T-helper 2 cell treated with Interferon-gamma antibody and Interleukin-4, amounts not matched to agents 5 μg/mL and 100 μg/mL, for 36 hours (primary cell): Measurements from ENCODE around the gene LRRFIP2.
"Not testable (repeated sequence)": the region's sequence is repeated elsewhere in the genome, so short reads cannot be mapped to it uniquely, and the experiment has no call there.

Experiments used
- DNase-seq: peaks from one replicate; pipeline ENCODE4 v3.0.0; 2021; ENCODE audit warnings: low spot score
- H3K27ac Mint-ChIP-seq: one replicate; pipeline ENCODE4 v1.8.0; 2021; ENCODE audit warnings: mild to moderate bottlenecking, mixed read lengths
- H3K27me3 Mint-ChIP-seq: one replicate; pipeline ENCODE4 v1.8.0; 2021; ENCODE audit warnings: low read depth, mixed read lengths
- H3K36me3 Mint-ChIP-seq: one replicate; pipeline ENCODE4 v1.8.0; 2021; ENCODE audit warnings: low read depth, mixed read lengths
- H3K4me1 Mint-ChIP-seq: one replicate; pipeline ENCODE4 v1.8.0; 2021; ENCODE audit warnings: low read depth, mixed read lengths
- H3K4me3 Mint-ChIP-seq: one replicate; pipeline ENCODE4 v1.8.0; 2022; ENCODE audit warnings: mild to moderate bottlenecking, moderate library complexity, mixed read lengths
- H3K9me3 Mint-ChIP-seq: one replicate; pipeline ENCODE4 v1.8.0; 2021; ENCODE audit warnings: mixed read lengths

The LRRFIP2 gene

DNA sequence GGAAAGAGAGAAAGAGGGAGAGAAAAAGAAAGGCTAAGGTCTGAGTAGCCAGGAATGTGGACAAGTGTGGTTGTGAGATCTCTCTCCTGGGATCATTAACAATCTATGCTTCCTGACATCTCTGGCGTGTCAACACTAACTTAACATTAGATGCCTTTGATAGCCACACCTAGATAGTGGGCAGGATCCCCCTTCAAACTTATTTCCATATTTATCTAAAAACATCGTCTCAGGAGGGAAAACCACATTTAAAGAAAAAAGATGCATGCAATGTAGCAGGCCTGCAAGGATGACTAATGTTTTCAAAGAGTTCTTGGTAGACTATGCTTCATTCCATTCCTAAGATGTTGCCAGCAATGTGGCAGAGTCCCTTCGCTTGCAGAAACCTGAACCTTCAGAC lies 100.2 kb downstream of the LRRFIP2 start:
- H3K36me3 Mint-ChIP-seq = peaks cover 24% of the 10 kb centered on the region
- H3K9me3 Mint-ChIP-seq = no peaks in the 10 kb centered on the region
- no peaks in the 10 kb centered on the region for H3K27me3 Mint-ChIP-seq
- no peak overlapping the region for H3K4me3 Mint-ChIP-seq
- DNase-seq = no peak
- peaks cover 12% of the 10 kb centered on the region for H3K4me1 Mint-ChIP-seq
- H3K27ac Mint-ChIP-seq = no peak overlapping the region

DNA sequence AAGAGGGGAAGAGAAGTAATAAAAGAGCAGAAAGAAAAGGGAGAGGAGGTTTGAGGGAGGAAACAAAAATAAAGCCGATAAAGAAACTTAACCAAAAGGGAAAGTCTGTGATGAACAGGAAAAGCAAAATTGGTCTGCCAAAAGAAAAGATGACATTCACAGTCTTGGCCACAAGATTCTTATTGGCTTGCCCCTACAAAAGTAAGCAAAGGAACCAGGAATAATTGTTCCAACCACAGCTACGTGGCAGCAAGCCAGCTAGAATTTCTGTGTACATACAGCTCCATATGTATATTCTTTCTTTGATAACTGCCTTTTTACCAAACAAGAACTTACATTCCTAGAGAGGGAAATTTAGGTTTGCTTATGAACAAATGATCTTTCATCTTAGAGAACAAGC lies 101.5 kb downstream of the LRRFIP2 start:
- Mint-ChIP-seq H3K36me3 (peaks cover 25% of the 10 kb centered on the region), H3K27me3 (no peaks in the 10 kb centered on the region), H3K4me3 (no peak overlapping the region), H3K9me3 (no peaks in the 10 kb centered on the region), H3K4me1 (peaks cover 12% of the 10 kb centered on the region), H3K27ac (no peak overlapping the region)
- no peak for DNase-seq

DNA sequence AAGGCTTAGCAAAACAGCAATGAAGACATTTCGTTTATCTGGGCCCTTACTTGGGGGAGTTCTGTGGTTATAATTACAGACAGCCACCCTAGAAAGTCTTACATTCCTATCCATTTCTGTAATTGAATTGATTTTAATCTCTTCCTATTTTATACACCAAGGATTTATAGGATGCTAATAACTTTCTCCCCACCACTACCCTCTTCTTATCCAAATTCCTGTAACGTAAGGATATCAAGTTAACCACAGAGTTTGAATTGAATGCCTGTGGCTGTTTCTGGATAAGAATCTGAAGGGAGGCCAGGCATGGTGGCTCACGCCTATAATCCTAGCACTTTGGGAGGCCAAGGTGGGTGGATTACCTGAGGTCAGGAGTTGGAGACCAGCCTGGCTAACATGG lies 102.5 kb downstream of the LRRFIP2 start:
- Mint-ChIP-seq H3K27ac (no peak overlapping the region), H3K36me3 (peaks cover 25% of the 10 kb centered on the region), H3K4me3 (no peak overlapping the region), H3K4me1 (peaks cover 12% of the 10 kb centered on the region), H3K27me3 (no peaks in the 10 kb centered on the region), H3K9me3 (no peaks in the 10 kb centered on the region)
- no peak for DNase-seq

DNA sequence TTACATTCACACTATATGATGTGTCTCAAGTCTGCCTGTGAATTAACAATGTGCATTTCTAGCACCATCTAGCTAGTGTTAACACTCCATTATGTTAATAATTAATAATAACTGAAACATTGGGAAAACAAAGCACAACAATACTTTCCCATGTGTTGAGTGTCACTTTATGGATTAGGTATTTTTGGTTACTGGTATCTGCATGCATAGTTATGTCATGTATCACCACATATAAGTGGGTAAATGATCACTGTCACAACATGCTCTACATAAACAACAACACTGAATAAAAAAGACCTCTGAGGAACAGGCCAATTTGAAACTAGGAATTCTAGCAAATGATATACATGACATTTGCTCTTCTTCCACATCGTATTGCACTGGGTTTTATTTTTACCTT lies 106.4 kb downstream of the LRRFIP2 start:
- no peak overlapping the region for H3K27ac Mint-ChIP-seq
- no peaks in the 10 kb centered on the region for H3K9me3 Mint-ChIP-seq
- DNase-seq = no peak
- H3K27me3 Mint-ChIP-seq = no peaks in the 10 kb centered on the region
- H3K36me3 Mint-ChIP-seq = peaks cover 28% of the 10 kb centered on the region
- no peak overlapping the region for H3K4me3 Mint-ChIP-seq
- H3K4me1 Mint-ChIP-seq = peaks cover 12% of the 10 kb centered on the region

DNA sequence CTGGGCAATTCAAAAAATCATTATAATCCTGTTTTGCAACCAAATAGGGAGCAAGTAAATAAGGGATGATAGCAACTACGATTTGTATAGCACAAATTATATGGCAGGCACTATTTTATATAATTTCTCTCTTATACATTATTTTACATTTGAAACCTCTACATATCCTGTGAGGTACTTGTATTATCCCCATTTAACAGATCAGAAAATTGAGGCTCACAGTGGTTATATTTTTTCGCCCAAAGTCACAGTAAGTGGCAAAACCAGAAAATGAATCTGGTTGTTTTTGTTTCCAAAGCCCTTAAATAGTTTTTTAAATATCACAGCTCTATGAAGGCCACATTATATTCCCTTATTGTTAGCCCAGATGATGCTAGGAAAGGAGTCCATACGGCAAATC lies 106.8 kb downstream of the LRRFIP2 start:
- Mint-ChIP-seq H3K4me3 (no peak overlapping the region), H3K36me3 (peaks cover 31% of the 10 kb centered on the region), H3K27ac (no peak overlapping the region), H3K4me1 (peaks cover 8% of the 10 kb centered on the region), H3K27me3 (no peaks in the 10 kb centered on the region), H3K9me3 (no peaks in the 10 kb centered on the region)
- no peak for DNase-seq

DNA sequence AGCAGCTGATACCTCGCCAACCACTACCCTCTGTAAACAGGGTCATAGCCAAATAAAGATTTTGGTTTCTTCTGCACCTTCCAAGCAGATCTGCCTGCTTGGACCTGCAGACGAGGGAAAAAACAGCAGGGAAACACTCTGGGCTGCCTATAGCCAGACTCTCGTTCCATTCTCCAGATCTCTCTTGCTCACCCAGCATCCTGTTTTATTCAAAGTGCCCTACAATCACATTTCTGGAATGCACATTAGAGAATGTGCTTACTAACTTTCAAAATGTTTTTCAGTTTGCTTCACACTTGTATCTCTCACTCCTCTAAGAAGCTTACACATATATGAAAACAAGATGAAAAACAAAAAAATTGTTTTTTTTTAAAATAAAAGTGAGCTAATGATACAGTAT lies 109.6 kb downstream of the LRRFIP2 start:
- Mint-ChIP-seq H3K27ac (no peak overlapping the region), H3K4me1 (peaks cover 7% of the 10 kb centered on the region), H3K9me3 (no peaks in the 10 kb centered on the region), H3K36me3 (peaks cover 38% of the 10 kb centered on the region), H3K4me3 (no peak overlapping the region), H3K27me3 (no peaks in the 10 kb centered on the region)
- DNase-seq = no peak

DNA sequence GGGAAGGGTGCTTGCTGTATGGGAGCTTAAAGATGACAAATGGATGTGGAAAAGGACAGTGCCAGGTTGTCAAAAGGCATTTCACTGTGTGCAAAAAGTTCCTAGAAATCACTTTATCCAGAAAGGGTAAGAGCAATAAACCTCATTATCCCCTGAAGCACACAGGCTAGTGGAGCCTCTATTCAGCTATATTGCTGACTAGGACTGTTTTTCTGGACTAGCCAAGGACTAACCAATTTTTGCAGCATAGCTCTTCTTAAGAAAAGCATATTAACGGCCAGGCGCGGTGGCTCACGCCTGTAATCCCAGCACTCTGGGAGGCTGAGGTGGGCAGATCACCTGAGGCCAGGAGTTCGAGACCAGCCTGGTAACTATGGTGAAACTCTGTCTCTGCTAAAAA lies 116.3 kb downstream of the LRRFIP2 start:
- Mint-ChIP-seq H3K4me1 (no peaks in the 10 kb centered on the region), H3K4me3 (no peak overlapping the region), H3K9me3 (no peaks in the 10 kb centered on the region), H3K27ac (no peak overlapping the region), H3K27me3 (no peaks in the 10 kb centered on the region), H3K36me3 (peaks cover 51% of the 10 kb centered on the region)
- no peak for DNase-seq

DNA sequence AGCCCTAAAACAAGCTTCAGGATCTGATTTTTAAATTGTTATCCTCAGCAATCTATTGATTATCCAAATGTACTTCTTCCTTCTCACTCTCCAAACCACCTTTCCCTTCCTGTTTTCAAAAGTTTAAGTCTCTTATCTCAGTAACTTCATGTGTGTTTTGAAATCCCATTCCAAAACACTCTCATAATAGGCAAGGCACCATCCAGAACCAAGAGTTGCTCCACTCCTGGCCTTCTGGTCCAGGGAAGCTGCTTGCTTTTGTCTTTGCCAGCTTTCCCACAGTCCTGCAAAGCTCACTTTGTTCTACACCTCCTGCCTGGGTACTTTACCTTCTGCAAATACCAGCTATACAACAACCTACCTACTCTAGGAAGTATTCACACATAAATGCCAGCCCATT lies 117.6 kb downstream of the LRRFIP2 start:
- H3K4me3 Mint-ChIP-seq = no peak overlapping the region
- no peak overlapping the region for H3K27ac Mint-ChIP-seq
- DNase-seq = no peak
- H3K4me1 Mint-ChIP-seq = no peaks in the 10 kb centered on the region
- H3K36me3 Mint-ChIP-seq = peaks cover 49% of the 10 kb centered on the region
- H3K27me3 Mint-ChIP-seq = no peaks in the 10 kb centered on the region
- no peaks in the 10 kb centered on the region for H3K9me3 Mint-ChIP-seq

DNA sequence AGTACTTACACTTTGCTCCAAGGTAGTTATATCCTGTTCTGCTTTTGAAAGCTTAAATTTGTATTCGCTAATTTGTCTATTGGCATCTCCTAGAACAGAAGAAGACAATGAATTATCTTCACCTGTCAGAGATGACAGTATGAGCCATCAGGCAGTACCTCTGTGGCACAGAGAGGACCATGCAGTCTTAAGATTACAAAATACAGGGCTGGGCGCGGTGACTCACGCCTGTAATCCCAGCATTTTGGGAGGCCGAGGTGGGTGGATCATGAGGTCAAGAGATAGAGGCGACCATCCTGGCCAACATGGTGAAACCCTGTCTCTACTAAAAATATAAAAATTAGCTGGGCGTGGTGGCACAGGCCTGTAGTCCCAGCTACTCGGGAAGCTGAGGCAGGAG lies 119.3 kb downstream of the LRRFIP2 start:
- peaks cover 49% of the 10 kb centered on the region for H3K36me3 Mint-ChIP-seq
- not testable (repeated sequence) for H3K27ac Mint-ChIP-seq, H3K4me3 Mint-ChIP-seq, H3K27me3 Mint-ChIP-seq, DNase-seq, H3K9me3 Mint-ChIP-seq, H3K4me1 Mint-ChIP-seq

DNA sequence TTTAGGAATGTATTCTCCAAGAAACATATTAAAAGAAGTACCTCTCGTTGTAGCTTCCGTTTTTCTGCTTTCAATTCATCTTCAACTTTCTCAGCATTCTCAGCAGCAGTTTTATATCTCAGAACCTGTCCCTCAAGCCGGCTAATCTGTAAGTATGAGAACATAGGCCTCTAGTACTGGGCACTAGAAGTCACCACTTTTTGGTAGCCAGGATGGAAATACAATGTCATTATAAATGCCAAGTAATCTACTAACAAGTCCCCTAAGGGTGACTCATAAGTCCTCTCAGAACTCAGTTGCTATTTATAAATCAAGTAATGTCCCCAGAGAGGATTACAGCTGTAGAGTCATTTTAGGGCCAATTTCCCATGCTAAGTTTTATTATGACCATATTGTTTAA lies 120.0 kb downstream of the LRRFIP2 start:
- Mint-ChIP-seq H3K36me3 (peaks cover 49% of the 10 kb centered on the region), H3K27ac (peak overlapping the region; percentile 18), H3K27me3 (no peaks in the 10 kb centered on the region), H3K4me3 (no peak overlapping the region), H3K4me1 (no peaks in the 10 kb centered on the region), H3K9me3 (no peaks in the 10 kb centered on the region)
- DNase-seq = no peak

DNA sequence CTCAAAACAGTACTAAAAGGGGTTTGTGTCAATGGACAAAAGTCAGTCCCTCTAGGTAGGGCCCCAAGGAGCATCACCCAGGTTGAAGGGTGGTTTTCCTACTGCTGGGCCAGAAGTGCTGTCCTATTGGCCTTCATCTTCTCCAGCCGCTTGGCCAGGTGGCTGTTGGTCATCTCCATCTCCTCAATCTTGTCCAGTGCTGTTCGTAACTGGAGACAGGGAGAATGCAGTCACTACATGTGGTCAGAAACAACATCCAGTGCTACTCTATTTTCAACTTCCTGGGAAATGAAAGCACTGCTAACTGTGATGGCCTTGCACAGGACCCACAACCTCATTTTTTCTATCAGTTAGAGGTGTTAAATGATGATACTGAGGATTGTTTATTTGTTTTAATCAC lies 120.6 kb downstream of the LRRFIP2 start:
- Mint-ChIP-seq H3K4me1 (no peaks in the 10 kb centered on the region), H3K36me3 (peaks cover 55% of the 10 kb centered on the region), H3K4me3 (no peak overlapping the region), H3K27ac (no peak overlapping the region), H3K9me3 (no peaks in the 10 kb centered on the region), H3K27me3 (no peaks in the 10 kb centered on the region)
- DNase-seq = no peak

DNA sequence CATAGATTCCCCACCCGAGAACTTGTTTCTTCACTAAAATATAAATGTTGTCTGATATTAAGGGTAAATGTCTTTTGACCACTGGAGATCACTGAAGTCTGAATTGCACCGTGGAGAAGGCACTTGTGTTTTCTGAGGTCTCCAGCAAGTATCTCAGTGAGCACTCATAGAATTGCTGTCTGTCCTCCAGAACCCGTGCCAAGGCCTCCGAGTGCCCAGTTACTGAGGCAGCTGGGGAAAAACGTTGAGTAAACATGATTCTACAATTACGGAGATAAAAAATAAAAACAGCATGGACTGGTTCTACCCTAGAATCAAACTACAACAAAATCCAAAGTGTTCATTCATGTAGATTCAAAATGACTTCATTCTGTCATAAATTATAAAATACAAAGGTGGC lies 121.0 kb downstream of the LRRFIP2 start:
- no peaks in the 10 kb centered on the region for H3K9me3 Mint-ChIP-seq
- no peaks in the 10 kb centered on the region for H3K27me3 Mint-ChIP-seq
- no peak overlapping the region for H3K27ac Mint-ChIP-seq
- peaks cover 56% of the 10 kb centered on the region for H3K36me3 Mint-ChIP-seq
- no peaks in the 10 kb centered on the region for H3K4me1 Mint-ChIP-seq
- no peak for DNase-seq
- H3K4me3 Mint-ChIP-seq = no peak overlapping the region

DNA sequence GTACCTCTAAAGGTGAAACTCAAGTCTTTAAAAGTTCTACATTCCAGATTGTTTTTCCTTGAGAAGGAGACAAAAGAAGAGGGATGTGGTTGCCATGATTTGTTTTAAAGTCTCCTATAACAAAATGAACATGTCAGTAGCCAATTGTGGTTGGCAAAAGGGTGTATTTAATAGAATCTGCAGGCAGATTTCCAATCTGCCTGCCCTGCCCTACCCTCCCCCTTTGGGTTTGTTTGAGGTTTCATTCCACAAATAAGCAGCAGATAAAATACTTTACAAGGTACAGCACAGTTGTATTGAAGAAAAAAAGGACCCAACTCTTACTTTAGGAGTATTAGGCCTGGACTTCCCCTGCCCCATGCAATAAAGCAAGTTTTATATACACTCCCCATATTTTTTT lies 121.5 kb downstream of the LRRFIP2 start:
- Mint-ChIP-seq H3K36me3 (peaks cover 61% of the 10 kb centered on the region), H3K27ac (no peak overlapping the region), H3K27me3 (no peaks in the 10 kb centered on the region), H3K4me3 (no peak overlapping the region), H3K4me1 (no peaks in the 10 kb centered on the region), H3K9me3 (no peaks in the 10 kb centered on the region)
- no peak for DNase-seq

DNA sequence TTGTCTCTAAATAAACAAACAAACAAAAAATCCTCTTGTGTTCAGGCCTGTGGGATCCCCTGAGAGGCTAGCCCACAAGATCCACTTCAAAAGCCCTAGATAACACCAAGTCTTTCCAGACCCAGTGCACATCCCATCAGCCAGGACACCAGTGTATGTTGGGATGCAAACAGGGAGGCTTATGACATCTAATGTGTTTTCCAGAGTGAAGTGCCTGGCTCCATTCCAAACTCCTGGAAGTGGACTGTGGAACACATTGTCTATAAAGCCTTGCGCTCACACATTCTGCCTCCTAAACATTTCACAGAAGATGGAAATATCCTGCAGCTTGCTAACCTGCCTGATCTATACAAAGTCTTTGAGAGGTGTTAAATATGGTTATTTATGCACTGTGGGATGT lies 124.1 kb downstream of the LRRFIP2 start:
- Mint-ChIP-seq H3K36me3 (peaks cover 63% of the 10 kb centered on the region), H3K4me3 (no peak overlapping the region), H3K4me1 (no peaks in the 10 kb centered on the region), H3K27ac (no peak overlapping the region), H3K27me3 (no peaks in the 10 kb centered on the region), H3K9me3 (no peaks in the 10 kb centered on the region)
- DNase-seq = no peak

DNA sequence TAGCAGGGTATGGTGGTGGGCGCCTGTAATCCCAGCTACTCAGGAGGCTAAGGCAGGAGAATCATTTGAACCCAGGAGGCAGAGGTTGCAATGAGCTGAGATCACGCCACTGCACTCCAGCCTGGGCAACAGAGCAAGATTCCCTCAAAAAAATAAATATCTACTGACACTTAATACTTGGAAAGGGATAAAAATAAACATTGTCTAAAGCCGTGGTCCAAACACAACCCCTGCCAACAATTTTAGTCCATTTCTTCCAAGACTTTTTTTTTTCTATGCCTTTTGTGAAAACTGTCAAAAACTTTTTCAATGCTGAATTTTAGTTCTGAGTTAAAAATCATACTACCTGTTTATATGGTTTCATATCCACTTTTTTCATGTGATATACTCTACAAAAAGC lies 131.7 kb downstream of the LRRFIP2 start:
- not testable (repeated sequence) for H3K9me3 Mint-ChIP-seq, H3K27ac Mint-ChIP-seq, H3K4me1 Mint-ChIP-seq, DNase-seq, H3K4me3 Mint-ChIP-seq, H3K27me3 Mint-ChIP-seq
- H3K36me3 Mint-ChIP-seq = peaks cover 55% of the 10 kb centered on the region
